HUES64 (cell line): ENCODE results near the gene CBX7.

Experiments
- H3K27ac ChIP-seq: 2 replicates; pipeline ENCODE4 v1.7.0; 2013; ENCODE audit warnings: low read depth, low read length, inconsistent platforms
- H3K27me3 ChIP-seq: 2 replicates; pipeline ENCODE4 v1.6.1; 2013; ENCODE audit warnings: mild to moderate bottlenecking, low read length; ENCODE audit not compliant: insufficient read depth
- H3K36me3 ChIP-seq: 2 replicates; pipeline ENCODE4 v1.6.1; 2013; ENCODE audit warnings: mild to moderate bottlenecking, low read length; ENCODE audit not compliant: insufficient read depth
- H3K4me1 ChIP-seq: 2 replicates; pipeline ENCODE4 v1.6.1; 2013; ENCODE audit warnings: mild to moderate bottlenecking, low read length, moderate library complexity; ENCODE audit not compliant: insufficient read depth
- H3K4me3 ChIP-seq: 2 replicates; pipeline ENCODE4 v1.5.1; 2013; ENCODE audit warnings: mild to moderate bottlenecking, low read length, moderate library complexity
- H3K9ac ChIP-seq: 2 replicates; pipeline ENCODE4 v1.6.1; 2013; ENCODE audit warnings: mild to moderate bottlenecking, low read depth, low read length
- H3K9me3 ChIP-seq: 2 replicates; pipeline ENCODE4 v1.6.1; 2013; ENCODE audit warnings: low read depth, low read length; ENCODE audit not compliant: insufficient read depth
- WGBS: fragments of 150-250, 120-280 bp; methylation state at CpG from one replicate; pipeline ENCODE4 v1.1.7; 2013; ENCODE audit warnings: missing lambda C conversion rate; 5-methylcytosine and 5-hydroxymethylcytosine counted together

CBX7 gene

GRCh38 chr22:39115570-39115969 lies 36.9 kb downstream of the CBX7 start:
- WGBS, result 92% methylated on average over 1 of the region's 2 CpGs
- H3K27me3 ChIP-seq, result peaks cover 31% of the 10 kb centered on the region
- H3K4me1 ChIP-seq, result peaks cover 25% of the 10 kb centered on the region
- no peak overlapping the region for H3K9ac ChIP-seq
- no peaks in the 10 kb centered on the region for H3K36me3 ChIP-seq
- H3K9me3 ChIP-seq, result no peaks in the 10 kb centered on the region
- no peak overlapping the region for H3K27ac ChIP-seq
- H3K4me3 ChIP-seq, result no peak overlapping the region; the same call in 1 of the 2 replicates

GRCh38 chr22:39114112-39114511 lies 38.4 kb downstream of the CBX7 start:
- Histone ChIP-seq H3K9me3 (no peaks in the 10 kb centered on the region), H3K36me3 (no peaks in the 10 kb centered on the region), H3K27me3 (peaks cover 31% of the 10 kb centered on the region), H3K9ac (no peak overlapping the region), H3K27ac (peak overlapping the region; percentile 51; the same call in 1 of the 2 replicates), H3K4me1 (peaks cover 26% of the 10 kb centered on the region), H3K4me3 (peak overlapping the region; percentile 28; the same call in 1 of the 2 replicates)
- WGBS, result under 1% methylated on average over 6 of the region's 6 CpGs

- WGBS, result 72% methylated on average over 15 of the region's 15 CpGs
- no peaks in the 10 kb centered on the region for H3K9me3 ChIP-seq
- no peak overlapping the region for H3K9ac ChIP-seq
- no peak overlapping the region for H3K27ac ChIP-seq
- peaks cover 20% of the 10 kb centered on the region for H3K27me3 ChIP-seq
- no peak overlapping the region for H3K4me3 ChIP-seq
- peaks cover 24% of the 10 kb centered on the region for H3K4me1 ChIP-seq
- H3K36me3 ChIP-seq, result no peaks in the 10 kb centered on the region
These were observed 41.6 kb downstream of the CBX7 start for GRCh38 chr22:39110631-39111561.

GRCh38 chr22:39109361-39109760 lies 43.1 kb downstream of the CBX7 start:
- 96% methylated on average over 9 of the region's 9 CpGs for WGBS

GRCh38 chr22:39108487-39108886 lies 44.0 kb downstream of the CBX7 start:
- Histone ChIP-seq H3K36me3 (no peaks in the 10 kb centered on the region), H3K27me3 (no peaks in the 10 kb centered on the region), H3K27ac (no peak overlapping the region), H3K4me3 (no peak overlapping the region), H3K9ac (no peak overlapping the region), H3K9me3 (no peaks in the 10 kb centered on the region), H3K4me1 (peaks cover 7% of the 10 kb centered on the region; the same call in 1 of the 2 replicates)
- WGBS, result 88% methylated on average over 4 of the region's 4 CpGs

More at GRCh38 chr22:39109361-39109760, 43.1 kb downstream of the CBX7 start:
- H3K36me3 ChIP-seq, result no peaks in the 10 kb centered on the region
- H3K27ac ChIP-seq, result no peak overlapping the region
- peaks cover 5% of the 10 kb centered on the region; the same call in 1 of the 2 replicates for H3K27me3 ChIP-seq
- H3K9me3 ChIP-seq, result no peaks in the 10 kb centered on the region
- no peak overlapping the region for H3K4me3 ChIP-seq
- H3K9ac ChIP-seq, result no peak overlapping the region
- H3K4me1 ChIP-seq, result peaks cover 12% of the 10 kb centered on the region

- Histone ChIP-seq H3K27ac (no peak overlapping the region), H3K4me3 (no peak overlapping the region), H3K36me3 (no peaks in the 10 kb centered on the region), H3K9ac (no peak overlapping the region), H3K4me1 (peaks cover 7% of the 10 kb centered on the region; the same call in 1 of the 2 replicates), H3K27me3 (no peaks in the 10 kb centered on the region), H3K9me3 (no peaks in the 10 kb centered on the region)
- 91% methylated on average over 2 of the region's 2 CpGs for WGBS
These were observed 46.2 kb downstream of the CBX7 start for GRCh38 chr22:39106326-39106725.

- no peak overlapping the region for H3K27ac ChIP-seq
- no peaks in the 10 kb centered on the region for H3K27me3 ChIP-seq
- H3K36me3 ChIP-seq, result no peaks in the 10 kb centered on the region
- H3K4me3 ChIP-seq, result no peak overlapping the region
- 77% methylated on average over 2 of the region's 2 CpGs for WGBS
- H3K9me3 ChIP-seq, result no peaks in the 10 kb centered on the region
- no peak overlapping the region for H3K9ac ChIP-seq
- H3K4me1 ChIP-seq, result peaks cover 6% of the 10 kb centered on the region
These were observed 49.0 kb downstream of the CBX7 start for GRCh38 chr22:39103431-39103830.

- no peaks in the 10 kb centered on the region for H3K9me3 ChIP-seq
- 77% methylated on average over 9 of the region's 13 CpGs for WGBS
- H3K36me3 ChIP-seq, result no peaks in the 10 kb centered on the region
- H3K9ac ChIP-seq, result no peak overlapping the region
- H3K4me3 ChIP-seq, result no peak overlapping the region
- H3K4me1 ChIP-seq, result peaks cover 21% of the 10 kb centered on the region
- H3K27ac ChIP-seq, result no peak overlapping the region
- no peaks in the 10 kb centered on the region for H3K27me3 ChIP-seq
These were observed 51.3 kb downstream of the CBX7 start for GRCh38 chr22:39101226-39101625.

- Histone ChIP-seq H3K27ac (no peak overlapping the region), H3K9me3 (no peaks in the 10 kb centered on the region), H3K36me3 (no peaks in the 10 kb centered on the region), H3K4me1 (peaks cover 21% of the 10 kb centered on the region), H3K27me3 (no peaks in the 10 kb centered on the region), H3K9ac (no peak overlapping the region), H3K4me3 (no peak overlapping the region)
- WGBS, result 92% methylated on average over 8 of the region's 8 CpGs
These were observed 53.9 kb downstream of the CBX7 start for GRCh38 chr22:39098576-39098975.

- H3K4me1 ChIP-seq, result peaks cover 21% of the 10 kb centered on the region
- 44% methylated on average over 6 of the region's 6 CpGs for WGBS
- H3K27me3 ChIP-seq, result no peaks in the 10 kb centered on the region
- H3K27ac ChIP-seq, result peak overlapping the region; percentile 17
- H3K36me3 ChIP-seq, result no peaks in the 10 kb centered on the region
- no peak overlapping the region for H3K4me3 ChIP-seq
- no peak overlapping the region for H3K9ac ChIP-seq
- no peaks in the 10 kb centered on the region for H3K9me3 ChIP-seq
These were observed 54.5 kb downstream of the CBX7 start for GRCh38 chr22:39098026-39098425.

- Histone ChIP-seq H3K4me1 (peaks cover 21% of the 10 kb centered on the region), H3K27ac (peak within 1 kb of the TSS; percentile 17), H3K4me3 (no peak within 1 kb of the TSS), H3K9ac (no peak within 1 kb of the TSS), H3K27me3 (no peaks in the 10 kb centered on the region), H3K9me3 (no peaks in the 10 kb centered on the region), H3K36me3 (no peaks in the 10 kb centered on the region)
- WGBS, result 78% methylated on average over 9 of the region's 9 CpGs
These were observed 55.1 kb downstream of the CBX7 start, which contains the start of gene APOBEC3H for GRCh38 chr22:39097098-39098020. Gene APOBEC3H (plus strand): TSS chr22:39097244. CDS start chr22:39100279, 3,035 bp downstream.
